Hepatocyte (in vitro differentiated cells): ENCODE measurements around the gene IFFO2. TPM values are rescaled to one million over a fixed set of nuclear protein-coding genes. Genes with fewer than 3 reads are reported as not detected.

ENCODE experiments used
- DNase-seq: peaks from one replicate; pipeline ENCODE4 v3.0.0-alpha.2; 2016; ENCODE audit warnings: low spot score
- H2AFZ ChIP-seq: fragments of 200-600 bp; sonication (generic); 2 replicates; pipeline ENCODE4 v1.6.0; 2016; ENCODE audit warnings: antibody characterized with exemption, mild to moderate bottlenecking
- H3K27ac ChIP-seq: fragments of 200-600 bp; sonication (generic); 2 replicates; pipeline ENCODE4 v1.5.1; 2016; ENCODE audit warnings: mild to moderate bottlenecking
- H3K27me3 ChIP-seq: fragments of 200-600 bp; sonication (generic); 2 replicates; pipeline ENCODE4 v1.6.1; 2016
- H3K36me3 ChIP-seq: fragments of 200-600 bp; sonication (generic); replicated peaks from 2 replicates; pipeline ENCODE4 v1.5.1; 2016; ENCODE audit warnings: low read depth; ENCODE audit not compliant: insufficient read depth
- H3K4me1 ChIP-seq: fragments of 200-600 bp; sonication (generic); 2 replicates; pipeline ENCODE4 v1.5.1; 2016; ENCODE audit warnings: mild to moderate bottlenecking, moderate library complexity; ENCODE audit not compliant: insufficient read depth
- H3K4me2 ChIP-seq: fragments of 200-600 bp; sonication (generic); 2 replicates; pipeline ENCODE4 v1.6.0; 2016
- H3K4me3 ChIP-seq: fragments of 200-600 bp; sonication (generic); 2 replicates; pipeline ENCODE4 v1.5.1; 2016; ENCODE audit warnings: mild to moderate bottlenecking
- H3K79me2 ChIP-seq: fragments of 200-600 bp; sonication (generic); 2 replicates; pipeline ENCODE4 v1.6.0; 2017; ENCODE audit warnings: mild to moderate bottlenecking
- H3K9me2 ChIP-seq: fragments of 200-600 bp; sonication (generic); replicated peaks from 2 replicates; pipeline ENCODE4 v1.6.0; 2017; ENCODE audit warnings: mild to moderate bottlenecking; ENCODE audit not compliant: insufficient read depth
- H3K9me3 ChIP-seq: fragments of 200-600 bp; sonication (generic); 2 replicates; pipeline ENCODE4 v1.5.1; 2016; ENCODE audit warnings: low read depth, mild to moderate bottlenecking
- H4K20me1 ChIP-seq: fragments of 200-600 bp; sonication (generic); 2 replicates; pipeline ENCODE4 v1.6.0; 2016; ENCODE audit warnings: mild to moderate bottlenecking; ENCODE audit not compliant: insufficient read depth, poor library complexity, severe bottlenecking
- EZH2 ChIP-seq: fragments of 200-600 bp; sonication (generic); IDR thresholded peaks from 2 replicates; pipeline ENCODE4 v1.6.1; 2016; ENCODE audit warnings: antibody characterized with exemption, mild to moderate bottlenecking, borderline replicate concordance
- EZH2phosphoT487 ChIP-seq: fragments of 200-600 bp; sonication (generic); IDR thresholded peaks from one replicate; pipeline ENCODE4 v1.6.1; 2018; ENCODE audit warnings: antibody characterized with exemption, mild to moderate bottlenecking, low read depth, moderate library complexity; ENCODE audit not compliant: unreplicated experiment, severe bottlenecking
- WGBS: methylation state at CpG from one replicate; pipeline ENCODE4 v1.1.6; 2016; ENCODE audit warnings: low lambda C conversion rate; ENCODE audit errors: missing lambda C conversion rate; 5-methylcytosine and 5-hydroxymethylcytosine counted together
- polyA plus RNA-seq: library from polyadenylated mRNA; unstranded; fragments of >200 nt; fragmentation: Nextera tagmentation; extraction: Ambion mirVana; gene quantifications from 2 replicates; pipeline ENCODE4 v1.2.1, GENCODE V29; 2016
- total RNA-seq: library from RNA; depleted of rRNA; stranded (reverse); fragments of >200 nt; gene quantifications from 2 replicates; pipeline ENCODE4 v1.2.3, GENCODE V29; 2014
- TF ChIP-seq, protein P1 (sequence below): fragments of 200-600 bp; sonication (generic); IDR thresholded peaks from 2 replicates; pipeline ENCODE4 v1.5.1; 2016; ENCODE audit warnings: antibody characterized with exemption, mild to moderate bottlenecking; ENCODE audit not compliant: poor library complexity

The IFFO2 gene
- total and polyA plus RNA-seq, 2 experiments from 2014 or later: 0.85 to 7.2 TPM

DNA sequence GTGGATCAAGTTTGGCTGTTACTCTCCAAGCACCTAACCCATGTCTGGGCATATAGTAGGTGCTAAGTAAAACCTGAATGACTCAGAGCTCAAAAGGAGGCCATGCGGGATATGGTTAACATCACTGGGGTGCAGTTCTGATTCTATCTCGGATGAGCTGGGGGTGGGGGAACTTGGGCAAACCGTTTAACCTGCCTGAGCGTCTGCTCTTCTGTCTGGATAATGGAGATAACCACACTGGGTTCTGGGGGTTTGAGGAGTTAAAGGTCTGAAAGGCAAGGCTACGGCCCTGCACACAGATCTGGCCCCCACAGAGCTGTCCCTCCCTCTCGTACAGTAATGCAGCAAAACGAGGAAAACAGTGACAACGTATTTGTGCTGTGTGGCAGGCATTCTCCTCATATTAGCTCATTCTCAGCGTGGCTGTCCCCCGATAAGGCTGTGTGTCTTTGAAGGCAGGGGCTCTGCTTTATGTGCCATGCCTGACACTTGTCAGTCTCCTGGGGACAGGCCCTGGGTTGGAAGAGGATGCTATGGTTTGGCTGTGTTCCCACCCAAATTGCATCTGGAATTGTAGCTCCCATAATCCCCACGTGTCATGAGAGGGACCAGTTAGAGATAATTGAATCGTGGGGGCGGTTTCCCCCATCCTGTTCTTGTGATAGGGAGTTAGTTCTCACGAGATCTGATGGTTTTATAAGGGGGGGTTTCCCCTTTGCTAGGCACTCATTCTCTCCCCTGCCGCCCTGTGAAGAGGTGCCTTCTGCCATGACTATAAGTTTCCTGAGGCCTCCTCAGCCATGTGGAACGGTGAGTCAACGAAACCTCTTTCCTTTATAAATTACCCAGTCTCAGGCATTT lies 47.3 kb downstream of the IFFO2 start:
- Histone ChIP-seq H3K27ac (no peak overlapping the region), H3K4me2 (no peak overlapping the region)
- TF ChIP-seq, protein P1, sequence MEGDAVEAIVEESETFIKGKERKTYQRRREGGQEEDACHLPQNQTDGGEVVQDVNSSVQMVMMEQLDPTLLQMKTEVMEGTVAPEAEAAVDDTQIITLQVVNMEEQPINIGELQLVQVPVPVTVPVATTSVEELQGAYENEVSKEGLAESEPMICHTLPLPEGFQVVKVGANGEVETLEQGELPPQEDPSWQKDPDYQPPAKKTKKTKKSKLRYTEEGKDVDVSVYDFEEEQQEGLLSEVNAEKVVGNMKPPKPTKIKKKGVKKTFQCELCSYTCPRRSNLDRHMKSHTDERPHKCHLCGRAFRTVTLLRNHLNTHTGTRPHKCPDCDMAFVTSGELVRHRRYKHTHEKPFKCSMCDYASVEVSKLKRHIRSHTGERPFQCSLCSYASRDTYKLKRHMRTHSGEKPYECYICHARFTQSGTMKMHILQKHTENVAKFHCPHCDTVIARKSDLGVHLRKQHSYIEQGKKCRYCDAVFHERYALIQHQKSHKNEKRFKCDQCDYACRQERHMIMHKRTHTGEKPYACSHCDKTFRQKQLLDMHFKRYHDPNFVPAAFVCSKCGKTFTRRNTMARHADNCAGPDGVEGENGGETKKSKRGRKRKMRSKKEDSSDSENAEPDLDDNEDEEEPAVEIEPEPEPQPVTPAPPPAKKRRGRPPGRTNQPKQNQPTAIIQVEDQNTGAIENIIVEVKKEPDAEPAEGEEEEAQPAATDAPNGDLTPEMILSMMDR: no peak
- no peak for TF ChIP-seq EZH2
- TF ChIP-seq EZH2phosphoT487: no peak

DNA sequence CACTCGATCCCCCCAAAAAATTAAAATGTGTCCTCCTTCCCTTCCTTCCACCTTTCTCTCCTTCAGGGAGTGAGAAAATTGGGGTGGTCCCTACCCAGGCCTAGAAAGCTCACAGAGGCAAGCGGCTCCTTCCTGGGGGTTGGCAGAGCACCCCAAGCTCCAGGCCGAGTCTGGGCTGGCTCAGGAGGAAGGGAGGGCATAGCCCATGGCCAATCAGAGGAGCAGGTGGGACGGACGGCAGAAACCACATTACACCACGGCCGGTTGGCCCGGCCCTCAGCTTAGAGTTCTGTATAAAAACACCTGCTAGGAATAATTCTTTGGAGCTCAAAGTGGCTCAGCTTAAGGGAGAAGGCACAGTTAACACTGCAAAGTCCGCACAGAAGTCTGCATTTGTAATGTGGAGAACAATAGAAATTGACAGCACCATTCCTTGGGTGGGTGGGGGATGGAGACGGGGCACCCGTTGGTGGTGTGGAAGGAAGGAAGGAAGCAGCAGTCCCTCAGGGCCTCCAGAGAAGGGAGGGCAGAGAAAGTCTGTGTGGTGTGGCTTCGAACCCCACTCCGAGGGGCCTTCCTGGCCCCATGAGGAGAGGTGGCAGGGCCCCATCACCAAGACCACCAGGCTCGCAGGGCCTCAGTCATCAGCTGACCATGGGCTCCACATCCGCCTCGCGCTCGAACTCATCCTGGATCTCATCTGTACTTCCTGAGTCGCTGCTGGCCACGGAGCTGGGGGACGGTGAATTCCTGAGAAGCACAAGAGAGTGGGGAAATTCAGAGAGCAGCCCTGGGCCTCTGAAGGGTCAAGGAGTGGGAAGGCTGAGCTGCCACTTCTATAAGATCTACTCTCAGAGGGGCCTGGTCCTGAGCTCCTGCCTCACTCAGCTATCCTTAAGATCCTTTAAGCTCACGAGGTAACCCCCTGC lies 48.3 kb downstream of the IFFO2 start:
- H2AFZ ChIP-seq: no peak overlapping the region
- H3K36me3 ChIP-seq: no peaks in the 10 kb centered on the region
- whole genome bisulfite sequencing: 83% methylated on average over 22 of the region's 22 CpGs
- H3K9me3 ChIP-seq: no peaks in the 10 kb centered on the region
- H3K4me2 ChIP-seq: no peak overlapping the region
- no peaks in the 10 kb centered on the region for H3K9me2 ChIP-seq
- no peaks in the 10 kb centered on the region for H4K20me1 ChIP-seq
- no peak overlapping the region for H3K27ac ChIP-seq
- no peak for TF ChIP-seq EZH2
- TF ChIP-seq, protein P1: no peak
- no peak for TF ChIP-seq EZH2phosphoT487
- DNase-seq: no peak
- H3K4me1 ChIP-seq: peaks cover 5% of the 10 kb centered on the region
- no peaks in the 10 kb centered on the region for H3K79me2 ChIP-seq
- H3K27me3 ChIP-seq: no peaks in the 10 kb centered on the region
- H3K4me3 ChIP-seq: no peak overlapping the region

More for the DNA sequence above, 47.3 kb downstream of the IFFO2 start:
- H3K4me3 ChIP-seq: no peak overlapping the region
- no peaks in the 10 kb centered on the region for H3K27me3 ChIP-seq
- no peaks in the 10 kb centered on the region for H3K36me3 ChIP-seq
- no peaks in the 10 kb centered on the region for H4K20me1 ChIP-seq
- no peaks in the 10 kb centered on the region for H3K4me1 ChIP-seq
- WGBS: 82% methylated on average over 17 of the region's 17 CpGs
- H3K9me3 ChIP-seq: no peaks in the 10 kb centered on the region
- H3K79me2 ChIP-seq: no peaks in the 10 kb centered on the region
- no peak overlapping the region for H2AFZ ChIP-seq
- DNase-seq: no peak
- H3K9me2 ChIP-seq: no peaks in the 10 kb centered on the region

DNA sequence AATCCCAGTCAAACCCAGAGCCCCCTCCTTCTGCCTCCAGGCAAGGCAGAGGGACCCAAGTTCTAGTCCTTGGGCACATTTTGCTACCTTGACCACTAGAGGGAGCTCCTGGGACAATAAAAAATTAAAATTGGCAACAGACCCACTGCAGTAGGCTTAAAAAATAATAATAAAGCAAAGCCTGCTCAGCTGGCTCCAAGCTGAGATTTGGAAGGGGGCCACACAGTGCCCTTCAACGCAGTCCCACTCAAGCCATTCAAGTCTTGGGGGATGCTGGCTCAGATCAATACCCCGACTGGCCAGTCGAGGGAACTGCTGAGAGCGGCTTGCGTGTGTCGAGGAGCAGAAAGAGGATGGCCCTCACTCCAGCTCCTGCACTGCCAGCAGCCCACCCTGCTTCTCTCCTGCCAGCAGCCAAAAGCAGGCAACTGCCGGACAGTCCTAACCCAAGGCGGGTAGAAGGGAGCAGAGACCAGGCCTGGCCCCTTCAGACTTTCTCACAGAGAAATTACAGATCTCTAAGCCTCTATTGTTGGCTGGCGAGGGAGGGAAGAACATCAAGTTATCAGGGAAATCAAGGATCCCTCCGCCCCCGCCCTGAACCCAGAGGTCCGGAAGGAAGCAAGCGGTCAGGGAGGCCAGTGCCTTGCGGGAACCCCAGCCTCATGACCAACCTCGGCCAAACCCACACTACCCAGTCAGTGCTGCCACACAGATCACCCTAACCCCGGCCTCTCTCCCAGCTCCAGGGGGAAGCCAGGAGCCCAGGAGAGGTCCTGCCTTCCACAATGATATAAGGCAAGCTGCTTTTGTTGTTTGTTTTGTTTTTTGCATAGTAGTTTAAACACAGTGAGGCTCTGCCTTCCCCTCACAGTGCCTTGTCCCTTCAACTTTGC lies 49.2 kb downstream of the IFFO2 start:
- H3K9me2 ChIP-seq: no peaks in the 10 kb centered on the region
- H3K27ac ChIP-seq: no peak overlapping the region
- no peaks in the 10 kb centered on the region for H3K79me2 ChIP-seq
- no peak for TF ChIP-seq EZH2
- TF ChIP-seq, protein P1: peak; percentile 97
- H3K27me3 ChIP-seq: no peaks in the 10 kb centered on the region
- no peak overlapping the region for H3K4me3 ChIP-seq
- no peak overlapping the region for H3K4me2 ChIP-seq
- H2AFZ ChIP-seq: no peak overlapping the region
- H3K4me1 ChIP-seq: peaks cover 6% of the 10 kb centered on the region
- no peaks in the 10 kb centered on the region for H3K9me3 ChIP-seq
- peak; percentile 71 for DNase-seq
- no peaks in the 10 kb centered on the region for H3K36me3 ChIP-seq
- no peaks in the 10 kb centered on the region for H4K20me1 ChIP-seq
- 73% methylated on average over 16 of the region's 16 CpGs for WGBS
